Measurements from ENCODE around the gene RNF123. TPM values are rescaled to one million over a fixed set of nuclear protein-coding genes. Genes with fewer than 3 reads are reported as not detected.

RNF123 gene
- total and polyA plus RNA-seq, 2 donors = 15.9 to 29.3 TPM

- Histone ChIP-seq H3K27ac (ENCODE audit: low read depth) (no peak overlapping the region), H3K36me3 (ENCODE audit: insufficient read depth) (no peaks in the 10 kb centered on the region), H3K4me3 (ENCODE audit: low read depth, low read length) (no peak overlapping the region), H3K4me1 (ENCODE audit: insufficient read depth) (no peaks in the 10 kb centered on the region)
- no peak for DNase-seq (ENCODE audit: extremely low spot score)
- WGBS = 81% methylated on average over 6 of the region's 6 CpGs
Observed at GRCh38 chr3:49665822-49666519, 23.4 kb upstream of the RNF123 start.

- WGBS = 24% methylated on average over 8 of the region's 8 CpGs
- DNase-seq (ENCODE audit: extremely low spot score) = no peak
- no peak overlapping the region for H3K27ac ChIP-seq (ENCODE audit: low read depth)
Observed at GRCh38 chr3:49666592-49666991, 22.8 kb upstream of the RNF123 start.

DNA sequence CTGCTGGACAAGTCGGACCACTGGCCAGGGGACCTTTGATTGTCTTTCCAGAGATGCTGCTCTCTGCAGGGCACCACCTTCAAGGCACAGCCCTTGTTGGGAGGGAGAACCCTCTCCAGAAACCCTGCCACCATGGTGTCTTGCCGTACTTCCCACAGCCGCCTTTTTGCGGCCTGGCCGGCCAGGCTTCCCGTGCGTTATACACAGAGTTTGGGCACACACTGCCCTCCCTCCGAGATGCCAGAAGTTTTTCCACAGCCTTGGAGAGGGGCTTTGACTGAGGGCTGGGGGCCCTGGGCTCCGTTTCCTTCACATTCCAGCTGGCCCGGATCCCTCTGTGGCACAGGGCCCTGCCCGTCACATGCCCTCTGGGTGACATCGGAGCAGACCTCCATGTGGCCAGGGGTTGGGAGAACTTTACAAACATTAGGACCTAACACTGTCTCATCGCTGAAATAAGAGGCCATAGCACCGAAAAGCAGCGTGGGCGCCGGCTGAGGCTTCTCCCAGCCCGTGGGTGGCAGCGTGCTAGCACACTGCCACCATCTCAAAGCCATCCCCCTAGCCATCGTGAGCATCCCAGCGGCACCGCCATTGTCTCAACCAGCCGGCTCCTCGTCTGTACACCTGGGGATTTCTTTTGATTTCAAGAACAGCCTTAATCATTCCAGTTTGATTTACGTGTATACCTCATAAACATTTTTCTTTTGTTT, 21.5 kb upstream of the RNF123 start:
- Histone ChIP-seq H3K27ac (ENCODE audit: low read depth) (no peak overlapping the region), H3K4me3 (ENCODE audit: low read depth, low read length) (no peak overlapping the region), H3K4me1 (ENCODE audit: insufficient read depth) (no peaks in the 10 kb centered on the region), H3K36me3 (ENCODE audit: insufficient read depth) (no peaks in the 10 kb centered on the region)
- 74% methylated on average over 25 of the region's 25 CpGs for WGBS
- no peak for DNase-seq (ENCODE audit: extremely low spot score)

More at GRCh38 chr3:49666592-49666991, 22.8 kb upstream of the RNF123 start:
- no peaks in the 10 kb centered on the region for H3K4me1 ChIP-seq (ENCODE audit: insufficient read depth)
- H3K36me3 ChIP-seq (ENCODE audit: insufficient read depth) = no peaks in the 10 kb centered on the region
- no peak overlapping the region for H3K4me3 ChIP-seq (ENCODE audit: low read depth, low read length)

DNA sequence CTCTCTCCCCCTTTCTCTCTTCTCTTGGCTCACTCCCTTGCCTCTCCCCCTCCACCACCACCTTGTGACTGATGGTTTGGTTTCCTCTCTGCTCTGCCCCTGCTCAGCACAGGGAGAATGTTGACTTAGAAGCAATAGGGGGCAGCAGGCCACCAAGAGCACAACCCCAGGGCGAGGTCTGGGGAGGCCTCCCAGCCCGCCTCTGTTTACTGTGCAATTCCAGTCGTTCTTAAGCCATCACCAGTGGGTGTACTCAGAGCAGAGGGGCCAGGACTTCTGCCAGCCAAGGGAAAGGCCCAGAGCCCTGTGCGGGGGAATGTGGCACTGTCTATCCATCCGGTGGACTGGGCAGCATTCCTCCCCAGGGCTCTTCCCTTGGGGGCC, 21.0 kb upstream of the RNF123 start:
- DNase-seq (ENCODE audit: extremely low spot score) = no peak
- no peaks in the 10 kb centered on the region for H3K4me1 ChIP-seq (ENCODE audit: insufficient read depth)
- 29% methylated on average over 5 of the region's 5 CpGs for WGBS
- no peaks in the 10 kb centered on the region for H3K36me3 ChIP-seq (ENCODE audit: insufficient read depth)
- no peak overlapping the region for H3K4me3 ChIP-seq (ENCODE audit: low read depth, low read length)
- H3K27ac ChIP-seq (ENCODE audit: low read depth) = no peak overlapping the region

- Histone ChIP-seq H3K27ac (ENCODE audit: low read depth) (no peak overlapping the region), H3K36me3 (ENCODE audit: insufficient read depth) (no peaks in the 10 kb centered on the region), H3K4me1 (ENCODE audit: insufficient read depth) (no peaks in the 10 kb centered on the region), H3K4me3 (ENCODE audit: low read depth, low read length) (no peak overlapping the region)
- 67% methylated on average over 5 of the region's 5 CpGs for WGBS
- DNase-seq (ENCODE audit: extremely low spot score) = no peak
Observed at GRCh38 chr3:49668861-49669260, 20.5 kb upstream of the RNF123 start.

GRCh38 chr3:49669352-49669751, 20.0 kb upstream of the RNF123 start:
- H3K4me1 ChIP-seq (ENCODE audit: insufficient read depth) = no peaks in the 10 kb centered on the region
- H3K4me3 ChIP-seq (ENCODE audit: low read depth, low read length) = no peak overlapping the region
- no peak overlapping the region for H3K27ac ChIP-seq (ENCODE audit: low read depth)
- H3K36me3 ChIP-seq (ENCODE audit: insufficient read depth) = no peaks in the 10 kb centered on the region
- DNase-seq (ENCODE audit: extremely low spot score) = no peak
- 81% methylated on average over 3 of the region's 3 CpGs for WGBS

DNA sequence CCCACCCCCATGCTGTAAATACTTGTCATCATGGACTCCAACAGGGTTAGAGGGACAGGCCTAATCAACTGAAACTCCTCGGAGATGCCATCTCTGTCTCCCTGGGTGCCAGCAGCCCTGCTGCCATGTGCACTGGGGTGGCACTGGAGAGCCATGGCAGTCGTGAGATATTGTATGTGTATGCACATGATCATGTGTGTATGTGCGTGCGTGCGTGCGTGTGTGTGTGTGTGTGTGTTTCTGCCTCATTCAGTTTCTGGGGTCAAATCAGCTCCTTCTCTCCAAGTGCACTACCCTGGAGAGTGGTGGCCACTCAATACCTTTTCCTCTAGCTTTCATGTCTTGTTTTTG, 18.4 kb upstream of the RNF123 start:
- WGBS = 70% methylated on average over 6 of the region's 6 CpGs
- Histone ChIP-seq H3K27ac (ENCODE audit: low read depth) (no peak overlapping the region), H3K4me1 (ENCODE audit: insufficient read depth) (no peaks in the 10 kb centered on the region), H3K4me3 (ENCODE audit: low read depth, low read length) (no peak overlapping the region), H3K36me3 (ENCODE audit: insufficient read depth) (no peaks in the 10 kb centered on the region)
- DNase-seq (ENCODE audit: extremely low spot score) = no peak

GRCh38 chr3:49671291-49672288, 17.8 kb upstream of the RNF123 start:
- 41% methylated on average over 11 of the region's 11 CpGs for WGBS
- DNase-seq (ENCODE audit: extremely low spot score) = no peak

GRCh38 chr3:49673121-49673714, 16.1 kb upstream of the RNF123 start:
- Histone ChIP-seq H3K36me3 (ENCODE audit: insufficient read depth) (no peaks in the 10 kb centered on the region), H3K4me3 (ENCODE audit: low read depth, low read length) (peak overlapping the region; percentile 84), H3K4me1 (ENCODE audit: insufficient read depth) (no peaks in the 10 kb centered on the region), H3K27ac (ENCODE audit: low read depth) (peak overlapping the region; percentile 49)
- DNase-seq (ENCODE audit: extremely low spot score) = no peak
- WGBS = 22% methylated on average over 17 of the region's 17 CpGs

More at GRCh38 chr3:49671291-49672288, 17.8 kb upstream of the RNF123 start:
- H3K36me3 ChIP-seq (ENCODE audit: insufficient read depth) = no peaks in the 10 kb centered on the region
- H3K27ac ChIP-seq (ENCODE audit: low read depth) = no peak overlapping the region
- H3K4me1 ChIP-seq (ENCODE audit: insufficient read depth) = no peaks in the 10 kb centered on the region
- H3K4me3 ChIP-seq (ENCODE audit: low read depth, low read length) = no peak overlapping the region

GRCh38 chr3:49673715-49674496, 15.5 kb upstream of the RNF123 start, which contains the start of gene APEH:
TSS of gene APEH (plus strand) at chr3:49674351. CDS start at chr3:49674402, 51 bp downstream.
- Histone ChIP-seq H3K4me1 (ENCODE audit: insufficient read depth) (no peaks in the 10 kb centered on the region), H3K36me3 (ENCODE audit: insufficient read depth) (peaks cover 2% of the 10 kb centered on the region), H3K4me3 (ENCODE audit: low read depth, low read length) (peak within 1 kb of the TSS; percentile 84), H3K27ac (ENCODE audit: low read depth) (peak within 1 kb of the TSS; percentile 94)
- DNase-seq (ENCODE audit: extremely low spot score) = peak; percentile 88
- WGBS = under 1% methylated on average over 71 of the region's 71 CpGs

GRCh38 chr3:49674497-49674983, 14.8 kb upstream of the RNF123 start:
- Histone ChIP-seq H3K36me3 (ENCODE audit: insufficient read depth) (peaks cover 2% of the 10 kb centered on the region), H3K4me3 (ENCODE audit: low read depth, low read length) (peak overlapping the region; percentile 84), H3K4me1 (ENCODE audit: insufficient read depth) (no peaks in the 10 kb centered on the region), H3K27ac (ENCODE audit: low read depth) (no peak overlapping the region)
- 7% methylated on average over 34 of the region's 34 CpGs for WGBS
- no peak for DNase-seq (ENCODE audit: extremely low spot score)

GRCh38 chr3:49675912-49676311, 13.4 kb upstream of the RNF123 start:
- no peaks in the 10 kb centered on the region for H3K4me1 ChIP-seq (ENCODE audit: insufficient read depth)
- H3K27ac ChIP-seq (ENCODE audit: low read depth) = no peak overlapping the region
- H3K4me3 ChIP-seq (ENCODE audit: low read depth, low read length) = no peak overlapping the region
- H3K36me3 ChIP-seq (ENCODE audit: insufficient read depth) = peaks cover 2% of the 10 kb centered on the region
- 93% methylated on average over 11 of the region's 11 CpGs for WGBS
- no peak for DNase-seq (ENCODE audit: extremely low spot score)

Data from urinary bladder (tissue), 4 donors.